Measurements from ENCODE around the gene DAAM1. TPM values are rescaled to one million over a fixed set of nuclear protein-coding genes. Genes with fewer than 3 reads are reported as not detected.

The DAAM1 gene
- total RNA-seq, 1 experiment from 2014 or later: 11.0 TPM

DNA sequence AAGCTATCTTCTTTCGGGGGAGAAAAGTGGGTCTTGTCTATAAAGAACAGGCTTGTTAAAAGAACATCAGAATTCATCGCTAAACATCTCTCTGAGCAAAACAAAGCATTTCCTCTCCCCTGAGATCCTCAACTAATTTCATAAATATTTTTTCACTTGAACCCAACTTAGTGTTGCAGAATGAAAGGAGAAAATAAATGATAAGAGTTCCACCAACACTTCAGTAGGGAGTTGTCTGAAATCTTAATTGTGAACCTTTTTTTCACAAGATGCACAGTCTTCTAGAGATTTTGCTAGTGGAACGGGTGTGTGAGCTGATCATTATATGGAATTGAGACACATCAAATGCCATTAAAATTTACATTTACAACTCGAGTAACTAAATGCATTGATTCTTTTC is 1.3 kb upstream of the DAAM1 start:
- no peak for DNase-seq (ENCODE audit: low read depth)

DNA sequence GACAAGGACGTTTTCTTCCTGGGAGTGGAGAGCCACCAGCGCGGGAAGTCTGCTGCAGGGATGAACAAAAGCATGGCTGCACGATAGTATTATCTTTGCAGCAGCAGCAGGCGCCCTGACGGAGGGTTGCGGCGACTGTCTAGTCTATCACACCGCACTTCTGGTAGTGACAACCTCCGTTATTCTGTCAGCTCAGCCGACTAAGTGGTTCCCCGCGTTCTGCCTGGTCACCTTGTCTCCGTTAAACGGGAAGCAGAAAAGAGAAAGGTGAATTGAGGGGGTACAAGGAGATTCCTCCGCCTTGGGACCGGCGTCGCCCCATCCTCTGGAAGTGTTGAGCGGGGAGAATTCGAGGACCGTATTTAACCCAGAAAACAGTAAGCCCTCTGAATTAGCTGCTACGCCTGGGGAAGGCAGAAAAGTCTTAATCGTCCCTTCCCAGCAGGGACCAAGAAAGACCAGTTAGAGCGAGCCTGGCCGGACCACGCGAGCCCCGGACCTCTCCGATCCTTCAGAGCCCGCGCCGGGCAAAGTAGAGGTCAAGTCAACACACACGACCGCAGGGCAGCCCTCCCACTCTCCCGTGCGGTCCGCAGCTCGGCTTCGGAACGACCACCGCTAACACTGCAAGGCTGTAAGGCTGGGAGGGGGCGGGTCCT is 536 bp upstream of the DAAM1 start:
- DNase-seq (ENCODE audit: low read depth): no peak

DNA sequence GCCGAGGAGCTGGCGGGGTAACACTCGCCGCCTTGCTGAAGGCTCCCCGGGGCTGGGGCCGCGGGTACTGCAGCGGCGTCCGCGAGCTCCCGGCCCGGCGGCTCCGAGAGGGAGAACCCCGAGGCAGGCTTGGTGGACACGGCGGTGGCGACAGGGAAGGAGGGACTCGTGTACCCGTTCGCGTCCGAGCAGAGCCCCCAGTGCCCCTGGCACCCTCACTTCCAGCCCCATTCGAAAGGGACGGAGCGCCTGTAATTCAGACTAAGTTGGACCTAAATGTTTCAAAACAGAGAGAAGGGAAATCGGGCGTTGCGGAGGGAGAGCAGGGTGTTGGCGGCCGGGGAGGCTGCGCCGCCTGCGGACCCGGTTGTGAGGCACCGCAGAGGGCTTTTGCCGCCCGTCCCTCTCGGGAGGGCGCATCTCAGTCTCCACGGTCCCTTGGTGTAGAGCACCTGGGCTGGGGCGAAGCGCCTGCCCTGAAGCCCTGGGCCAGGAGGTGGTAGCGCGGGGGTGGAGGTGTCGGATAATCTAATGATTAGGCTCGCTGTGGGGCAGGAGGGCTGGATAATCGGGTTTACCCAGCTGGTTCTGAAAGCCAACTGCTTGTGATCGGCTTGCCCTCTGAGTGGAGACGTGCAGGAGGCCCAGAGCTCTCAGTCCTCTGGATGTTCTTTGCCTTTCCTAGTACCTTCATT is 771 bp downstream of the DAAM1 start:
- no peak for DNase-seq (ENCODE audit: low read depth)

DNA sequence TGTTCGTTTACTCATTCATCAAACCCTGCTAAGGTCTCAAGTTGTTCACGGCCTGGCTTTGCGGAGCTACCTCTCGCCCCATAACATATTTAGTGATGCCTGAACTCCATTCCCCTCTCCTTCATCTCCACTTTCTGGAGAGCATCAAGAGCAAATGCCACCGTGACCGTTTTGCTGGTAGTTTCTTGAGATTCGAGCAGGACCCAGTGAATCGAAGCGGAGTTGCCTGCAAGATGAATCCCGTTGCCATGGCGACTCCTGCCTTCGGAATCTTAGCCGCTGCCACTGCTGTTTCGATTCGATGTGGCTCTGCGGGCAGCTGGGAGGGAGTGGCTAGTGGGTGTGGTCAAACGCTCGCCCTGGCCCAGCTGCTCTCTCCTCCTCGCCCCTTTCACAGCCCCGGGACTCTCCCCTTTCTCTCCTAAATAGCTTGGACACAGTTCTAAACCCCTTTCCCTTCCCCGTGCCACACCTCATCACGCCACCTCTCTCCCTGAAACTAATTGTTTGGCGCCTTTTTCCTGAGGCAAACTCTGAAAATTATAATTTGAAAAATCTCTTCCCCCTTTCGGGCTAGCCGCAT is 1.4 kb downstream of the DAAM1 start:
- peak; percentile 90 for DNase-seq (ENCODE audit: low read depth)

DNA sequence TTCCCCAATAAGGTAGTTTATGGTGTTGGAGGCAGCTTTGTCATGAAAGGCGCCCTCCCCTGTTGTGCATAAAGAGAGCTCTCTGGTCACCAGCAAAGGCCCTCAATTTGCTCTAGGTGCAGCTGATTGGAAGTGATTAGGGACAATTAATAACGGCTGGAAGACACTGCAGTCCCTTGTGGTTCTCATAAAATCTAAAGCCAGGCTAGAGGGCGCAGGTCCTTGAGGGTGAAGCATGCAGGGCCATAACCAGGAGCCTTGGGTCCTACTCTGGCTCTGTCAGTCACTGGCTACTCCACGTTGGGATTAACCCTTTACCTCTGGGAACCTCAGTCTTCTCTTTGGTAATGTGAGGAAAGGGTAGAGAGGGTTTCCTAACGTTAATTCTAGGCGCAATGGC is 1.9 kb downstream of the DAAM1 start:
- DNase-seq (ENCODE audit: low read depth): no peak

DNA sequence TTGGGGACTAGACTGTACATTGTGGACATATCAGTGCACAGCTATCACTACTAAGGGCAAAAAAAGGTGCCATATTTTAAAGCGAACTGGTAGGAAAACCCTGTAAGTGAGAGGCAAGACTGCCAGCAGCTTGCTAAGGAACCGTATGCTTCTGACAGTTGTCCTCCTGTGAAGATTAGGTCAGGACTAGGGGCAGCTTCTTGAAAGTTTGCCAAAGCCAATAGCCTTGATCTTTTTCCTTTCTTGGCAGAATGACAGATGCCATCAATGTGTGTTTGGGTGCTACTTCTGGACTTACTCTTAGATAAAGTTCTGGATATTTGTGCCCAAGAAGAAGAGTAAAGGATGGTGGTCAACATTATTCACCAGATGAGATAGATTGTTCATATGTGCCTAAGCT is 7.4 kb downstream of the DAAM1 start:
- no peak for DNase-seq (ENCODE audit: low read depth)

DNA sequence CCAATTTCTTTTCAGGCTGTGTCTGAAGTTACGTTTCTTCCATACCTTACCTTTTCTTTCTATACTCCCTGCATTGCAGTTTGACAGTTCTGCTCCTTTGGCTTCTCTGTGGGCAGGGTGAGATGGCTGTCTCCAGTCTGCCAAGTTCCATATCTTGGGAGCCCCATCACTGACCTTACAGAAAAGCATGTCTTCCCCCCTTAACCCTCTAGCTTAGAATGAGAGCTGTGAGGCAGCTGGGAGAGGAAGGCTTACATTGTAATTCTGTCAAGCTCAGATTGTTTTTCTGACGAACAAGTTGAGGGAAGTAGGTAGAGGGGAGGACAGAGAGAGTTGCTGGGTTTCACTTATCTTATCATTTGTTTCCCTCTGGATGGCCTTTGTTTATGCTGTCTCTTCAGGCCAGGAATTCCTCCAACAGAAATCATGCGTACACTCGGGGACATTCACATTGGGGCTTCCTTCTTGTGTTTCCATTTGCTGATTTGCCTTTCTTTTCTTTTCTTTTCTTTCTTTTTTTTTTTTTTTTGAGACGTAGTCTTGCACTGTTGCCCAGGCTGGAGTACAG is 9.3 kb downstream of the DAAM1 start:
- no peak for DNase-seq (ENCODE audit: low read depth)

DNA sequence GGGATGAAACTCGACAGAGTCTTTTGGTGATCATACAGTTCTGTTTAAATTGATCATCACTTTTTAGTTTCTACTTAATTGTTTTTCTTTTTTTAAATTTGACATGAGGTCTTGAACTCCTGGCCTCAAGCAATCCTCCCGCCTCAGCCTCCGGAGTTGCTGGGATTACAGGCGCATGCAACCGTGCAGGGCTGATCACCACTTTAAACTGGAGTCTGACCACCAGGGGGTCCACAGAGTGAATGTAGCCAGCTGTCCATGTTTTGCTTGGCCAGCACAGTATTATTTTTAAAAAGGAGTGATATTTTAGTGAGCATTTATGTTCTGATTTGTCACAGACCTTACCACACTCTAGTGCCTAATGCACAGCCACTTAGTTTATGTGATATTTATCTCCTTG is 10.7 kb downstream of the DAAM1 start:
- DNase-seq (ENCODE audit: low read depth): no peak

DNA sequence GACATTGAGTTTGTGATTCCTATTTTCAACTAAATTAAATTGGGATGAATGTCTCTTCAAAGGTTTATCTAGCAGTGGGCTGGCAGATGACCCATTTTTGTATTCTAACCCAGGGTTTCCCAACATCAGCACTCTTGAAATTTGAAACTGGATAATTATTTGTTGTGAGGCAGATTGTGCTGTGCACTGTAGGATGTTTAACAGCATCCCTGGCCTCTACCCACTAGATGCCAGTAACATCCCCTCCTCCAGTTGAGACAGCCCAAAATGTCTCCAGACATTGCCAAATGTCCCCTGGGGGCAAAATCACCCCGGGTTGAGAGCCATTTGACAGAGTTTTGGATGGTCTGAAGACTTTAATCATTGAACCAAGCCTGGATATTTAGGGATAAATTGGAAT is 11.1 kb downstream of the DAAM1 start:
- no peak for DNase-seq (ENCODE audit: low read depth)

DNA sequence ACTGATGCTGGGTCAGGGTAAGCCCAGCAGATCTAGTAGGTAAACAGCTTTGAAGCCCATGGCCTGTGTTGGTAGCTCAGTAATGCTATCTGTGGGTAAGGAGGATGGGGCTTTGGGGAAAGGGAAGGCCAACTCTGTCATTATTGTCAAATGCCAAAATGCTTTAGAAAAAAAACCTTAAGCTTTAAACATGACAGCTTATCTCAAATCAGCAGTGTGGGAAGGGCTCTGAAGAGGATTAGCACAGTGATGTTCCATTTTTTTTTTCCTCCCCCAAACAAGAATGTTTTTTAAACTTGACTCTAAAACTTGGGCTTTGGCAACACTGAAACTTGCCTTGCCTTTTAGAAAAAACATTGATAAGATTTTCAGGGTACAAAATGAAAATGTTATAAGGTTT is 11.7 kb downstream of the DAAM1 start:
- no peak for DNase-seq (ENCODE audit: low read depth)

DNA sequence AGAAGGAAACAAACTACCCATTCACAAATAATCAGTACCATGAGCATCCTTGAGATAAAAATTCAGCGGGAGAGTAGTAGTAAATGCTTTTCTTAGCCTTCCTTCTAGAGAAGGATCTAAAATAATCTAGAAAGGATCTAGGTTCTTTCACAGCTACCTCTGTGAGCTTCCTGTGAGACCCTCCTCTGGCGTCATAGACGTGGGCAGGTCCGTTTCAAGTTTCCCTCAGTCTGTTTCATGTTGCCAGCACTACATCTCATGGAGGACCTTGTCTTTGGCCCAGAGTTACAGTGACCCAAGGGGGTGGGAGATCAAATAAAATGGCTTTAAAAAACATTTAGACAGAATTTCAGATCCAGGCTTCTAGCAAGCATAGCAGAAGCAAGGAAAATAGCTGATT is 13.6 kb downstream of the DAAM1 start:
- no peak for DNase-seq (ENCODE audit: low read depth)

DNA sequence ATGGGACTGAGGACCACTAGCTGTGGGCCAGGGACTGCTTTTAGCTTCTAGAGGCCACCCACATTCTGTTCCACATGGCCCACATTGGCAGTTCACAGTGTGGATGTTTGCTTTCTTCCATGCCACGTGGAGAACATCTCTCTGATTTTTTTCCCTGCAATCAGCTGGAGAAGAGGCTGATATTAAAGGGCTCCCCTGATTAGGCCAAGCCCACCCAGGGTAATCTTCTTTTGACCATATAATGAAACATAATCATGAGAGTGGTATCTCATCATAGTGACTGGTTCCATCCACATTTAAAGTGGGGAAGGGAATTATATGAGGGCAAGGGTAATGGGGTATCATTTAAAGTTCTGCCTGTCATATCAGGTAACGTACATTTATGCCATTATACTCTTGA is 15.8 kb downstream of the DAAM1 start:
- DNase-seq (ENCODE audit: low read depth): no peak

DNA sequence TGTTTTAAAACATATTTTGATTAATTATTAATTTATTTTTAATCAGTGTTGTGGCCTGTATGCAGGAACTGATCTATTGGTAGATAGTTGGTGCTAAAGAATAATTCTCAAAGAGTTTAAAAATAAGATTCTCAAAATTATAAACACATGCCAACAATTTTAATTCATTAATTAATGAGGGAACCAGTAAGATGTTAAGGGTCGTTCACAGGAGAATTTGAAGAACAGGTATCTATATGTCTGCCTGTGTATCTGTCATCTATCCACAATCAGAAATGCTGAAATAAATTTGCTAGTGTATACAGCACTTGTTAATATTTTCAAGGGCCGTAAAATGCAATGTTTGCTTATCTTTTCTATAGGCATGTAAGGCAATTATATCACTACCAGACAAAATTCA is 18.4 kb downstream of the DAAM1 start:
- DNase-seq (ENCODE audit: low read depth): no peak

DNA sequence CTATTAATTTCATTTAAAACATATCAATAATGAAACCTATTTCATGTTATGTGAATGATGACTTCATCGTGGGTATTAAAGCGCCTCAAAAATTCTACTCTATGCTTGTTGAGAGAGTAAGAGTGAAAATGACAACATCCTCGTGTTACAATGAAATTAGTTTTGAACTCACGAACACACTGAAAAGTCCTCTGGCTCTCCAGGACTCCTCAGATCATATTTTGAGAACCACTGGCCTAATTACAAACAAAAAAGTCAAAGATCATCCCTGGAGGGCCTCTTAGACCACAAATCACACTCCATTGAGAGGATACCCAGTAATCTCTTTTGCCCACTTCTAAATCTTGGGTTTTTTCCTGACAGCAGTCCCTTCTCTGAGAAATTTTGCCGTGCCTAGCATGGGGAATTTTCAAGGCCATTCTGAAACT is 19.1 kb downstream of the DAAM1 start:
- no peak for DNase-seq (ENCODE audit: low read depth)

DNA sequence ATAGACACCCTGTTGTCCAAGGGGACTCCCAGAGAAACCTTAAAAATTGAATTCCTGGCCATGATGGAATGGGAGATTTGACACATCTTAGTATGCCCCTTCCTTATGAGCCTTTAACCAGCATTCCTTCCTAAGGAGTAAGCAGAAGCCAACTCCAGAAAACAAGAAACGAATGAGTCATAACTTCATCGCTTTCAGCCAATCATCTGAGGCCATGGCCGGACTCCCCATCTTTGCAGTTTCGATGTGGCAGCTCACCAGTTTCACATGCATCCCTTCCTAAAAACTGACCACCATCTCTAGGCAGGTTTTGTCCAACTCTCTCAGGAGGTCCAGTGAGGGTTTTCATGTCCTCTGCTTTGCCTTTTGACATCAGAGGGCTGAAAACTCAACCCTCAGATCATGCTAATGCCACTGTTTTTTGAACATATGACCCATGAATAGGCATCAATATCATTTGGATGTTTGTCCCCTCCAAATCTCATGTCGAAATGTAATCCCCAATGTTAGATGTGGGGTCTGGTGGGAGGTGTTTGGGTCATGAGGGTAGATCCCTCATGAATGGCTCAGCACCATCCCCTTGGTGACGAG is 19.9 kb downstream of the DAAM1 start:
- peak; percentile 87 for DNase-seq (ENCODE audit: low read depth)

DNA sequence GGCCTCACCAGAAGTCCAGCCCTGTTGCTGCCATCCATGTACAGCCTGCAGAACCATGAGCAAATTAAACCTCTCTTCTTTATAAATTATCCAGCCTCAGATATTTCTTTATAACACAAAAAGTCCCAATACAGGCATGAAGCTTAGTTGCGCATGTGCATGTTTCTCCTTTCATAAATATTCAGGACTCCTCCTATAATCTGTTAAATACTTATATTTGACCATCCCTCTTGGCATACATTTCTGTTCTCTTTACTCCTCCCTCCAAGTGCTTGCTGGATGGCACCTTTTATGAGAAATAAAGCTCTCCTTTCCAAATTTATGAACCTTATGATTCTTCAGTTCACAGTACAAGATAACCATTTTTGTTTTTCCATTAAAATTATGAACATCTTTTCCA is 20.5 kb downstream of the DAAM1 start:
- no peak for DNase-seq (ENCODE audit: low read depth)

DNA sequence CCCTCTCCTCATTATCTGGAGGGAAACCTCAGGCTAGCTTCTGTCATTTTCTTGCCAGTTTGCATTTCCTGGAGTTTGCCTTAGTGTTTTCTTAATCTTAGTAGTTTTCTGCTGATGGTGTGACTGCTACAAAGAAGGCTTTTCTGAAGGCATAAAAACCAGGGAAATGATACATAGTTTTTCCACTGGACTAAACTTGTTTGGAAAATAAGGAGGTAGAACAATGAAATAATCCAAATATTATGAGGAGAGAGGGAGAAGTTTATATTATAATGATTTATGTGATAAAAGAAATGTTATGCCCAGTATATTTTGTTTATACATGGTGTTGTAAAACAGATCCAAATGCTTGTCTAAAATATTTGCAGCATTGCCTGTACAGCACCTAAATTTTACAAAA is 22.2 kb downstream of the DAAM1 start:
- no peak for DNase-seq (ENCODE audit: low read depth)

DNA sequence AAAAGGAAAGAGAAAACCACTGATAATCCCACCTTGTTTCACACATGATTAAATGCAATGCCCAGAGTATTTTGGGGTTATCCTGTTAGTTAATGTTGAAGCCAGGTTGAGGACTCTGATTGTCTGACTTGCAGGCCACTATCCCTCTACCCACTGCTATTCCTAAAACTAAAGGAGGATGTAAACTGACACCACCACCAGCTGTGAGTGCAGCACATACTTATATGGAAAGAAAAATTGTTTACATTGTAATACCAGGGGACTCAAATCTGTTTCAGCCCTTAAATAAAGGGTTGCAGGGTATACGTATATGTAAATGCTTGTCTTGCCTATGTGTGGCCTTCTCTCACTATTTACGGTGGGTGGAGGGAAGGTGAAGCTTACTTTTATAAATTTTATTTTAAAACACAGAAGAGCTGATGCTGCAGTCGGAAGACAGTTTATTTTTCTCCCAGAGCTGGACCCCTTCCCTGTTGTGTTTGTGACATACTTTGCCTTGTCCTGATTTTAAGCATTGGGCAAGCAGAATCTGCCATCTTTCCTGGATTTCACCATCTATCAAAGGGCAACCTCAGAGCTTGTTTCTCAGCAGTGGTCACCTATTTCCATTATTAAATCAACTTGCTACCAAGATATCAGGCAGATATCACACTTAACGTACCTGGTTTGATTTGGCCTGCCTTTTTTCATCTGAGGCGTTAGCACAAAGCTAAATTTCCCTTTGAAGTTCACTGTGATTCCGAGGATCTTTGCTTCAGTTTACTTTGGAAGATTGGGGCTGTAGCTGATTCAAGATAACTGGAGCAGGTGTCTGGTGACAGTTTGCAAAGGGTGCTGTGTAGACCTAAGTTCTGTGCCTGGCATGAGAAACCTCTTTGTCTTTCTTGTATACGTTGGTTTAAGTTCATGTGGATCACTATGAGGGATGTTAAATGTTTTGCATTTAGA is 25.2 kb downstream of the DAAM1 start:
- DNase-seq (ENCODE audit: low read depth): no peak

DNA sequence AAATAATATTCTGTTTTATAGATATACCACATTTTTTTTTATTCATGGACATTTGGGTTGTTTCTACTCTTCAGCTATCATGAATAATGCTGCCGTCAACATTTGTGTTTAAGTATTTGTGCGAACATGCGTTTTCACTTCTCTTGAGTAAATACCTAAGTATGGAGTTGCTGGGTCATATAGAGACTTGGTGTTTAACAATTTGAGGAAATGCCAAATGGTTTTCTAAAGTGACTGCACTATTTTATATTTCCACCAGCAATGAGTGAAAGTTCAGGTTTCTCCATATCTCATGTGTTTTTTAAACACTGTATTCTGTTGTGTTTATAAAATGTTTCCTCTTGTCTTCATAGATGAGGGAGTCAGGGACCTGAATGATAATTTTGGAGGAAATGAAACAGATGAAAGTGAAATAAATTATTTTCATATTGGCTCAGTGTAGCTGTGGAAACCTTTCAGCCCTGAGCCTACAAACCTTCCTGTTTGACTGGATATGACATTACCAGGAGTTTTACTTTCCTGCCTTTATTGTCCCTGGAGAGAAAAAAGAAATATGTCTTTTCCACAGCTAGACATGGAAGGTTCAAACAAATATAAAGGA is 26.3 kb downstream of the DAAM1 start:
- DNase-seq (ENCODE audit: low read depth): no peak

DNA sequence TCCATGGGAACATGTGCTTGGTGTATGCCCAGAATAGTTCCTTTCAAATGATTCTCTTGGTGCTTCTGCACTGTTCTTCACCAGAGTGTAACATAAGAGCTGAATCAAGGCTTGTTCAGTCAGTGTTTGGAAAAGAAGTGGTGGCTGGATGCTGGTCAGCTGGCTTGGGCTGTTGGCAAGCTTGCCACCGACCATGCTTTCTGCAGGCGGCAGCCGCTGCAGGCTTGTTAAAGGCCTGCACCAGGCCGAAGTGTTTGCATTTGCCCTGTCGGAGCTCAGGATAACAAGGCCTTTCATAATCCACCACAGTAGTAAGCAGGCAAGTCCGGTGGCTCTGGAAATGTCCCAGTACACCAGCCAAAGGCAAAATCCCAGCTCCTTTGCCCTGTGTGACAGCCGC is 26.9 kb downstream of the DAAM1 start:
- DNase-seq (ENCODE audit: low read depth): no peak

DNA sequence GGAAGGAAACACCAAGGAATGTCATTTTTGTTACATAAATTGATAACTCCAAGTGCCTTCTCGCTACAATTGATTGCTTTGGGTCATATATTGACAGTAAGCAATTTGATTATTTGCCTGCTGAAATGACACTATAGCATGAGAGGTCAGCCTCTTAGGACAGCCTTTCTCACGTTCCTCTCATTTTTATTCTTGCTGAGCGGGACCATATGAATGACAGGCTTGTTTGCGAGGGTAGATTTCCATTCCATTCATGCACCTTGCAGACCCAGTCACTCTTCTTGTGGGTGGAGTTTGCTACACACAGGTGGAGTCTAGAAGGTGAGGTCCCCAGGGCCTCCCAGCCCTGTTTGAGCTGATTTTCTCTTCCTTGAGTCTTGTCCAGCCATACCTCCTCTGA is 27.3 kb downstream of the DAAM1 start:
- DNase-seq (ENCODE audit: low read depth): no peak
